ENCODE measurements around the gene PRLR.

GRCh38 chr5:35048910-35049309, 181.4 kb downstream of the PRLR start:
- TF ChIP-seq CTCF (IDR thresholded peaks at IDR 0.05) (no peak), POLR2A (IDR thresholded peaks at IDR 0.05) (no peak), POLR2AphosphoS5 (IDR thresholded peaks at IDR 0.05; ENCODE audit: insufficient read depth in 1 of 2, low read depth in 1 of 2) (no peak)
